ENCODE data around the gene NPRL2. TPM values are rescaled to one million over a fixed set of nuclear protein-coding genes. Genes with fewer than 3 reads are reported as not detected.

NPRL2 gene
- total and polyA plus RNA-seq, 2 donors (not counting 3 experiments of a cell fraction or from before 2014, with no cell fraction given): 13.4 to 30.6 TPM

GRCh38 chr3:50298836-50299637 lies 51.5 kb downstream of the NPRL2 start, which contains the start of the genes HYAL3 and NAA80:
TSS of gene HYAL3 (minus strand) at chr3:50299405. CDS start at chr3:50295602, 3,803 bp downstream.
TSS of gene NAA80 (minus strand) at chr3:50299405. CDS start at chr3:50297463, 1,942 bp downstream.
- DNase-seq (ENCODE audit: low read depth, low spot score) (peak; percentile 100), FAIRE-seq (peak; percentile 100)
- Histone ChIP-seq H3K27ac (ENCODE audit: insufficient read depth, low read depth, low read length) (peak within 1 kb of the TSS; percentile 70), H3K9me1 (replicated peaks; ENCODE audit: control insufficient read depth, extremely low read depth, insufficient read depth, low read length) (no peaks in the 10 kb centered on the region), H4K20me1 (replicated peaks; ENCODE audit: control insufficient read depth, extremely low read depth, insufficient read depth, low read length) (no peaks in the 10 kb centered on the region), H3K27me3 (ENCODE audit: control insufficient read depth in 2 of 2, insufficient read depth in 2 of 2, low read length in 2 of 2) (no peaks in the 10 kb centered on the region), H3K4me3 (replicated peaks in 1 of 3; ENCODE audit: insufficient read depth in 1 of 3, low read depth in 1 of 3, low read length in 3 of 3) (peak within 1 kb of the TSS; percentile 51 to 69 (median 64)), H3K79me2 (ENCODE audit: control insufficient read depth, insufficient read depth, low read length) (no peaks in the 10 kb centered on the region), H3K9ac (replicated peaks; ENCODE audit: extremely low read depth, insufficient read depth, low read length) (peak within 1 kb of the TSS; percentile 75), H3K4me2 (ENCODE audit: insufficient read depth, low read length) (peak within 1 kb of the TSS; percentile 79), H2AFZ (ENCODE audit: low read depth, low read length) (peak within 1 kb of the TSS; percentile 79), H3K4me1 (ENCODE audit: control insufficient read depth, extremely low read depth, insufficient read depth, low read length) (peaks cover 25% of the 10 kb centered on the region), H3K36me3 (ENCODE audit: control insufficient read depth in 2 of 2, extremely low read depth in 1 of 2, insufficient read depth in 2 of 2, low read length in 2 of 2) (no peaks in the 10 kb centered on the region), H3K9me3 (replicated peaks; ENCODE audit: control insufficient read depth, insufficient read depth, low read length) (no peaks in the 10 kb centered on the region)
- no TSS peak for BruUV-seq (replicated peaks)
- POLR2A ChIA-PET: interaction anchor here (1.0 to 1.5 kb wide), 5 partner anchors 16 to 64 kb away, joined by 3 to 5 read pairs (median 3); no protein-coding TSS in a partner anchor
- dilution Hi-C loops (cut with MboI; ENCODE audit: extremely low pct_ligation_motif_present, low sequenced_read_pairs): no loop called here
- CTCF ChIA-PET: interaction anchor here (0.9 to 2.6 kb wide), 6 partner anchors 19 to 73 kb away, joined by 3 to 36 read pairs (median 4); partner anchors contain the start of genes HYAL2 and TUSC2
- intact Hi-C loops (cut with micrococcal nuclease): loop anchor here (1.0 to 2.0 kb wide), 4 partner anchors 24 to 60 kb away; partner anchors contain the start of gene TMEM115
- TF ChIP-seq GATA2 (IDR thresholded peaks at IDR 0.05; ENCODE audit: insufficient read depth, insufficient read length, low read depth, low read length) (no peak), POLR2AphosphoS5 (IDR thresholded peaks at IDR 0.05; ENCODE audit: insufficient read depth, low read depth, low read length) (peak; percentile 92), MAX (IDR thresholded peaks at IDR 0.05; ENCODE audit: insufficient read depth, insufficient read length) (peak; percentile 70), CTCF (IDR thresholded peaks at IDR 0.05; ENCODE audit: extremely low read depth in 1 of 2, insufficient read depth in 1 of 2, low read depth in 1 of 2, low read length in 2 of 2) (peak in 1 of 2 donors; percentile 39), POLR2A (IDR thresholded peaks at IDR 0.05; ENCODE audit: low read depth, low read length) (peak; percentile 97), FOS (IDR thresholded peaks at IDR 0.05; ENCODE audit: borderline replicate concordance, insufficient read depth, low read length) (no peak)
